ENCODE data around the gene OR13J1.
A peak's percentile ranks its signal among the peaks of the same experiment; 100 is the strongest.

OR13J1 gene

DNA sequence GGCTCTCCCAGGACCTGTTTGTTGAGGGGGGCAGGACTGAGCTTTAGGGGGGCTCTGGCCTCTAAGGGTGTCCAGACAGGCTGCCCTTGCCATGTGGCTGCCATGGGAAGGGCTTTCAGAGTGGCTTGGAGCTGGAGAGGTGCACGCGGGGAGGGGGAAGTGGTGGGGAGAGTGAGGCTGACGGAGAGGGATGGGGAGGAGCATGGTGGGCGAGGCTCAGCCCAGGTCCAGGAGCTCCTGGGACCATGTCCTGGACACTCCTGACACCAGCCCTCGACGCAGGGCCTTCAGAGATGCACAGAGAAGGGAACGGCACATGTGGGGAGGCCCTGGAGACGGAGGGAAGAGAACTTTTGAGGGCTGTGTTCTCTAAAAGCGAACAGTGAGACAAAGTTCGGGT is 41.5 kb upstream of the OR13J1 start:
- Histone ChIP-seq H3K27me3 (ENCODE audit: low read depth, low read length) (no peaks in the 10 kb centered on the region), H3K27ac (ENCODE audit: low read length) (no peak overlapping the region), H2AFZ (ENCODE audit: low read depth, low read length) (no peak overlapping the region), H3K36me3 (replicated peaks; ENCODE audit: low read depth, low read length) (no peaks in the 10 kb centered on the region), H3K9me3 (ENCODE audit: insufficient read depth, low read length) (no peaks in the 10 kb centered on the region), H4K20me1 (ENCODE audit: insufficient read depth, low read length) (no peaks in the 10 kb centered on the region), H3K4me3 (ENCODE audit: low read length) (no peak overlapping the region), H3K4me2 (ENCODE audit: low read length) (no peak overlapping the region), H3K79me2 (ENCODE audit: low read length) (no peaks in the 10 kb centered on the region), H3K9ac (ENCODE audit: low read length) (no peak overlapping the region), H3K4me1 (ENCODE audit: low read length) (peaks cover 9% of the 10 kb centered on the region; the same call in 1 of the 2 replicates)
- no peak for TF ChIP-seq EZH2phosphoT487 (IDR thresholded peaks at IDR 0.05; ENCODE audit: low read depth)
- TF ChIP-seq, protein P1, sequence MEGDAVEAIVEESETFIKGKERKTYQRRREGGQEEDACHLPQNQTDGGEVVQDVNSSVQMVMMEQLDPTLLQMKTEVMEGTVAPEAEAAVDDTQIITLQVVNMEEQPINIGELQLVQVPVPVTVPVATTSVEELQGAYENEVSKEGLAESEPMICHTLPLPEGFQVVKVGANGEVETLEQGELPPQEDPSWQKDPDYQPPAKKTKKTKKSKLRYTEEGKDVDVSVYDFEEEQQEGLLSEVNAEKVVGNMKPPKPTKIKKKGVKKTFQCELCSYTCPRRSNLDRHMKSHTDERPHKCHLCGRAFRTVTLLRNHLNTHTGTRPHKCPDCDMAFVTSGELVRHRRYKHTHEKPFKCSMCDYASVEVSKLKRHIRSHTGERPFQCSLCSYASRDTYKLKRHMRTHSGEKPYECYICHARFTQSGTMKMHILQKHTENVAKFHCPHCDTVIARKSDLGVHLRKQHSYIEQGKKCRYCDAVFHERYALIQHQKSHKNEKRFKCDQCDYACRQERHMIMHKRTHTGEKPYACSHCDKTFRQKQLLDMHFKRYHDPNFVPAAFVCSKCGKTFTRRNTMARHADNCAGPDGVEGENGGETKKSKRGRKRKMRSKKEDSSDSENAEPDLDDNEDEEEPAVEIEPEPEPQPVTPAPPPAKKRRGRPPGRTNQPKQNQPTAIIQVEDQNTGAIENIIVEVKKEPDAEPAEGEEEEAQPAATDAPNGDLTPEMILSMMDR (IDR thresholded peaks at IDR 0.05; ENCODE audit: low read depth, low read length): no peak

DNA sequence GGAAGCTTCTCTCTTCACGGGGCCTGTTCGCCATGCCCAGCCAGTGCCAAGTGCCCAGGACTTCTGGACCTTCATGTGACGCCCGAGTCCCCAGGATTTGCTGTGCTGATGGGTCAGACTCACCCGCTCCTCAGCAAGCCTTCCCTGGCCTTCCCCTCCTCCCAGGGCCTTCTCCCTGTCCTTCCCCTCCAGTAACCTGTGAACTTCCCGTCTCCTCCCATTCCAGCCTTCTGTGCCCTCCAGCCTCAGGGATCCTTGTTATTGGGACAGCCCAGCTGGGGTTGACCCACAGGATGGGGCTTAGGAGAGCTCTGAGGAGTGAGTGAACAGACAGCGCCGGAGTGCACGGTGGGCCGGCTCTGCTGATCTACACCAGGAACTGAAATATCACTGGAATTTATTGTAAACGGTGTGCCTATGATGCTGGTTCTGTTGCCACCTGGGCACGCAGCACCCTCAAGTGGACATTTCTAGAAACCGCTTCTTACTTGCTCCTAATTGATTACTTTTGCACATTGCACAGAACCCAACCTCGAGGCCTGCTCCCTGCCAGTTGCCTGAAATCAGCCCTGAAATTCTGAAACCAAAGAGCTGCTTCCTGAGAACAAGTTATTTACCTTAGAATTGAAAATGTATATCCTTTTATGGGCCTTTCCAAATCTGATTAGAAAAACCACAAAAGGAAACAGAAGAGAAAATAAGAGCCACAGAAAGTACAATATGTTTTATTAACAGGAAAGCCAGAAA is 40.6 kb upstream of the OR13J1 start:
- H3K9me3 ChIP-seq (ENCODE audit: insufficient read depth, low read length): no peaks in the 10 kb centered on the region
- H2AFZ ChIP-seq (ENCODE audit: low read depth, low read length): peak overlapping the region; percentile 91; the same call in 1 of the 2 replicates
- H3K27me3 ChIP-seq (ENCODE audit: low read depth, low read length): no peaks in the 10 kb centered on the region
- H4K20me1 ChIP-seq (ENCODE audit: insufficient read depth, low read length): no peaks in the 10 kb centered on the region
- no peak overlapping the region for H3K27ac ChIP-seq (ENCODE audit: low read length)
- H3K4me3 ChIP-seq (ENCODE audit: low read length): peak overlapping the region; percentile 36; the same call in 1 of the 2 replicates
- H3K79me2 ChIP-seq (ENCODE audit: low read length): no peaks in the 10 kb centered on the region
- peak overlapping the region; percentile 49 for H3K4me2 ChIP-seq (ENCODE audit: low read length)
- no peak for TF ChIP-seq EZH2phosphoT487 (IDR thresholded peaks at IDR 0.05; ENCODE audit: low read depth)
- TF ChIP-seq, protein P1 (IDR thresholded peaks at IDR 0.05; ENCODE audit: low read depth, low read length): peak; percentile 75
- no peak overlapping the region; the same call in 1 of the 2 replicates for H3K9ac ChIP-seq (ENCODE audit: low read length)
- peaks cover 9% of the 10 kb centered on the region; the same call in 1 of the 2 replicates for H3K4me1 ChIP-seq (ENCODE audit: low read length)
- no peaks in the 10 kb centered on the region for H3K36me3 ChIP-seq (replicated peaks; ENCODE audit: low read depth, low read length)

DNA sequence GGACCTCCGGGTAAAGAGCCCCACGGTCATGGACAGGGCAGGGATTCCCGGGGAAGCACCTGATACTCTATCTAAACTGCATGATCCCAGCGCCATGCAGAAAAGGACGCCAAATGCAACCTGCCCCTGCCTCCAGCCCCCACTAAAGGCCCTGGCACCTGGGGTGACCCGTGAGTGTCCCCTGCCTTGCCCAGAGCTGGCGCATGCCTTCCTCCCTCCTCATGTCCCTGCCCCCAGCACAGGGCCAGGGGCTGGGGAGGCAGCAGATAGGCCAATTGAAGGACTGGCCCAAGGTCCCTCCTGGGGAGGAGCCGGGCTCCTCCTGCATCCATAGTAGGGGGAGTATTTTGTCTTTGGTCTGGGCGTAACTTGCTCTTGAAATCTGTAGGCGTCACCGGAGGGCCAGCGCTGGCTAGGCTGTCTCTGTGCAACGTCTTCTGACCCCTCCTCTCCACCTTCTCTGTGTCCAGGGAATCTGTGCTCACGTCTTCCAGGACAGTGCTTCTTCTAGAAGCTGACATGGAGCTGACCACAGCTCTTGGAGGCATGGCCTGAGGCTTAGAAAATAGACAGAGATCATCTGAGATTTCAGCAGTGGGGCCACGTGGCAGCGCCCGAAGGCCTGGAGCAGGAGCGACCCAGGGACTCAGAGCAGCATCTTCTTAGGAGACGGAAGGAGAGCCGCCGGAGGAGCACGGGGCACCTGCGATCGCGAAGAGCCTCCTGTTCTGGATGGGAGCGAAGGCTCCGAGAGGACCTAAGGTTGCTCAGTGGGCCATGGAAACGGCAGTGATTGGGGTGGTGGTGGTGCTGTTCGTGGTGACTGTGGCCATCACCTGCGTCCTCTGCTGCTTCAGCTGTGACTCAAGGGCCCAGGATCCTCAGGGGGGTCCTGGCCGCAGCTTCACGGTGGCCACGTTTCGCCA is 39.7 kb upstream of the OR13J1 start:
- Histone ChIP-seq H3K27me3 (ENCODE audit: low read depth, low read length) (0 out of 2 replicates have a peak, but pooled peaks cover 3% of the 10 kb centered on the region), H3K9ac (ENCODE audit: low read length) (no peak overlapping the region), H3K9me3 (ENCODE audit: insufficient read depth, low read length) (no peaks in the 10 kb centered on the region), H3K4me1 (ENCODE audit: low read length) (peaks cover 9% of the 10 kb centered on the region; the same call in 1 of the 2 replicates), H3K4me3 (ENCODE audit: low read length) (no peak overlapping the region), H3K4me2 (ENCODE audit: low read length) (0 out of 2 replicates have a peak overlapping the region, but pooled peaks have one; percentile 49), H4K20me1 (ENCODE audit: insufficient read depth, low read length) (no peaks in the 10 kb centered on the region), H3K36me3 (replicated peaks; ENCODE audit: low read depth, low read length) (no peaks in the 10 kb centered on the region), H3K79me2 (ENCODE audit: low read length) (no peaks in the 10 kb centered on the region), H3K27ac (ENCODE audit: low read length) (no peak overlapping the region), H2AFZ (ENCODE audit: low read depth, low read length) (no peak overlapping the region)
- no peak for TF ChIP-seq EZH2phosphoT487 (IDR thresholded peaks at IDR 0.05; ENCODE audit: low read depth)
- TF ChIP-seq, protein P1 (IDR thresholded peaks at IDR 0.05; ENCODE audit: low read depth, low read length): no peak

- peaks cover 9% of the 10 kb centered on the region; the same call in 1 of the 2 replicates for H3K4me1 ChIP-seq (ENCODE audit: low read length)
Measured at GRCh38 chr9:35909274-35909673, 39.1 kb upstream of the OR13J1 start, which contains the start of gene SPAAR. Gene SPAAR (plus strand): TSS chr9:35909490. CDS start chr9:35910464, 974 bp downstream.

More at GRCh38 chr9:35909274-35909673, 39.1 kb upstream of the OR13J1 start, which contains the start of gene SPAAR:
- H3K9ac ChIP-seq (ENCODE audit: low read length): no peak within 1 kb of the TSS
- no peak within 1 kb of the TSS for H2AFZ ChIP-seq (ENCODE audit: low read depth, low read length)
- no peak within 1 kb of the TSS for H3K4me2 ChIP-seq (ENCODE audit: low read length)
- no peaks in the 10 kb centered on the region for H4K20me1 ChIP-seq (ENCODE audit: insufficient read depth, low read length)
- H3K4me3 ChIP-seq (ENCODE audit: low read length): no peak within 1 kb of the TSS
- no peaks in the 10 kb centered on the region for H3K79me2 ChIP-seq (ENCODE audit: low read length)
- TF ChIP-seq EZH2phosphoT487 (IDR thresholded peaks at IDR 0.05; ENCODE audit: low read depth): no peak
- TF ChIP-seq, protein P1 (IDR thresholded peaks at IDR 0.05; ENCODE audit: low read depth, low read length): no peak
- H3K9me3 ChIP-seq (ENCODE audit: insufficient read depth, low read length): no peaks in the 10 kb centered on the region
- no peaks in the 10 kb centered on the region for H3K36me3 ChIP-seq (replicated peaks; ENCODE audit: low read depth, low read length)
- H3K27me3 ChIP-seq (ENCODE audit: low read depth, low read length): peaks cover 5% of the 10 kb centered on the region; the same call in 1 of the 2 replicates
- no peak within 1 kb of the TSS for H3K27ac ChIP-seq (ENCODE audit: low read length)

Measured in OCI-LY3 (cell line).